DOHH2 (cell line): ENCODE measurements around the gene JDP2.

Source experiments
- H3F3A ChIP-seq: fragments of 200-600 bp; sonication (generic), shearing (Covaris generic); 2 replicates; pipeline ENCODE4 v1.6.0; 2016; ENCODE audit warnings: antibody characterized with exemption, mild to moderate bottlenecking; ENCODE audit not compliant: control insufficient read depth, insufficient read depth
- H3K27ac ChIP-seq: fragments of 200-600 bp; sonication (generic); 2 replicates; pipeline ENCODE4 v1.5.1; 2014; ENCODE audit warnings: low read depth, mild to moderate bottlenecking, low read length, moderate library complexity
- H3K27me3 ChIP-seq: fragments of 200-600 bp; sonication (generic); 2 replicates; pipeline ENCODE4 v1.6.1; 2014; ENCODE audit warnings: mild to moderate bottlenecking, low read length, mixed read lengths; ENCODE audit not compliant: control insufficient read depth
- H3K36me3 ChIP-seq: fragments of 200-600 bp; sonication (generic); 2 replicates; pipeline ENCODE4 v1.6.1; 2014; ENCODE audit warnings: mild to moderate bottlenecking, low read length, moderate library complexity, mixed read lengths; ENCODE audit not compliant: control insufficient read depth
- H3K4me1 ChIP-seq: fragments of 200-600 bp; sonication (generic); 2 replicates; pipeline ENCODE4 v1.6.1; 2014; ENCODE audit warnings: mild to moderate bottlenecking, low read length, mixed read lengths; ENCODE audit not compliant: control insufficient read depth
- H3K4me2 ChIP-seq: fragments of 200-600 bp; sonication (generic); 2 replicates; pipeline ENCODE4 v1.6.0; 2014; ENCODE audit warnings: mild to moderate bottlenecking, low read length, moderate library complexity
- H3K4me3 ChIP-seq: fragments of 200-600 bp; sonication (generic); 2 replicates; pipeline ENCODE4 v1.5.1; 2014; ENCODE audit warnings: mild to moderate bottlenecking, low read length, mixed read lengths
- H3K79me2 ChIP-seq: fragments of 200-600 bp; sonication (generic); 2 replicates; pipeline ENCODE4 v1.6.1; 2014; ENCODE audit warnings: mild to moderate bottlenecking, low read length, mixed read lengths; ENCODE audit not compliant: control insufficient read depth
- H3K9me2 ChIP-seq: fragments of 200-600 bp; sonication (generic); replicated peaks from 2 replicates; pipeline ENCODE4 v1.6.1; 2014; ENCODE audit warnings: mild to moderate bottlenecking, low read length, mixed read lengths; ENCODE audit not compliant: control insufficient read depth
- H3K9me3 ChIP-seq: fragments of 200-600 bp; sonication (generic); 2 replicates; pipeline ENCODE4 v1.6.1; 2014; ENCODE audit warnings: antibody characterized with exemption, low read length, mixed read lengths; ENCODE audit not compliant: control insufficient read depth, insufficient read depth
- H4K20me1 ChIP-seq: fragments of 200-600 bp; sonication (generic); 2 replicates; pipeline ENCODE4 v1.6.0; 2014; ENCODE audit warnings: low read depth, mild to moderate bottlenecking, antibody characterized with exemption, low read length, moderate library complexity; ENCODE audit not compliant: control insufficient read depth, insufficient read depth
- EZH2phosphoT487 ChIP-seq: fragments of 200-600 bp; sonication (generic); IDR thresholded peaks from 2 replicates; pipeline ENCODE4 v1.6.1; 2017; ENCODE audit warnings: borderline replicate concordance, mild to moderate bottlenecking, antibody characterized with exemption, low read length, moderate library complexity, mixed read lengths
- TF ChIP-seq, protein P1 (sequence below): fragments of 200-600 bp; sonication (generic); IDR thresholded peaks from one replicate; pipeline ENCODE4 v1.5.1; 2014; ENCODE audit warnings: antibody characterized with exemption, mild to moderate bottlenecking, low read depth, low read length; ENCODE audit not compliant: poor library complexity, severe bottlenecking

JDP2 gene

DNA sequence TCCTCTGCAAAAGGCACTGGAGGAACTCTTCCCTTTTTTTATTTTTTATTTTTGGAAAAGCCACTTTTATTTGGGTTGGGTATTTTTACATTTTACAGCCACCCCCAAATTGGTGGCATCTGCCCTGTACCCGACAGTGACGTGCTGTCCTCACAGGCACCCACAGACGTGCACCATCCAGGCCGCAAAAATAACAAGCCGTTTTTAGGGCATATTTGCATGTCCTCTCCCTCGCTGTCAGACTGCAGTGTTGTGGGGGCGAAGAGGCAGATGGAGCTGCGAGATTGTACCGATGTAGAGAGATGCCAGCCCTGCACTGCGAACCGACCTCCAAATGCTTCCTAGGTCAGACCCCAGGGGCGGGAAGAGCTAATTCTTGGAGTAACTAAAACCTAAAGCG is 12.2 kb downstream of the JDP2 start:
- Histone ChIP-seq H3K4me3 (peak overlapping the region; percentile 61), H3K79me2 (no peaks in the 10 kb centered on the region), H4K20me1 (no peaks in the 10 kb centered on the region), H3K4me1 (peaks cover 71% of the 10 kb centered on the region), H3K27ac (peak overlapping the region; percentile 22), H3K4me2 (peak overlapping the region; percentile 74), H3K9me3 (no peaks in the 10 kb centered on the region), H3K9me2 (no peaks in the 10 kb centered on the region), H3F3A (no peaks in the 10 kb centered on the region), H3K27me3 (0 out of 2 replicates have a peak, but pooled peaks cover 2% of the 10 kb centered on the region), H3K36me3 (no peaks in the 10 kb centered on the region; the same call in 1 of the 2 replicates)
- TF ChIP-seq EZH2phosphoT487: no peak
- TF ChIP-seq, protein P1, sequence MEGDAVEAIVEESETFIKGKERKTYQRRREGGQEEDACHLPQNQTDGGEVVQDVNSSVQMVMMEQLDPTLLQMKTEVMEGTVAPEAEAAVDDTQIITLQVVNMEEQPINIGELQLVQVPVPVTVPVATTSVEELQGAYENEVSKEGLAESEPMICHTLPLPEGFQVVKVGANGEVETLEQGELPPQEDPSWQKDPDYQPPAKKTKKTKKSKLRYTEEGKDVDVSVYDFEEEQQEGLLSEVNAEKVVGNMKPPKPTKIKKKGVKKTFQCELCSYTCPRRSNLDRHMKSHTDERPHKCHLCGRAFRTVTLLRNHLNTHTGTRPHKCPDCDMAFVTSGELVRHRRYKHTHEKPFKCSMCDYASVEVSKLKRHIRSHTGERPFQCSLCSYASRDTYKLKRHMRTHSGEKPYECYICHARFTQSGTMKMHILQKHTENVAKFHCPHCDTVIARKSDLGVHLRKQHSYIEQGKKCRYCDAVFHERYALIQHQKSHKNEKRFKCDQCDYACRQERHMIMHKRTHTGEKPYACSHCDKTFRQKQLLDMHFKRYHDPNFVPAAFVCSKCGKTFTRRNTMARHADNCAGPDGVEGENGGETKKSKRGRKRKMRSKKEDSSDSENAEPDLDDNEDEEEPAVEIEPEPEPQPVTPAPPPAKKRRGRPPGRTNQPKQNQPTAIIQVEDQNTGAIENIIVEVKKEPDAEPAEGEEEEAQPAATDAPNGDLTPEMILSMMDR: no peak

DNA sequence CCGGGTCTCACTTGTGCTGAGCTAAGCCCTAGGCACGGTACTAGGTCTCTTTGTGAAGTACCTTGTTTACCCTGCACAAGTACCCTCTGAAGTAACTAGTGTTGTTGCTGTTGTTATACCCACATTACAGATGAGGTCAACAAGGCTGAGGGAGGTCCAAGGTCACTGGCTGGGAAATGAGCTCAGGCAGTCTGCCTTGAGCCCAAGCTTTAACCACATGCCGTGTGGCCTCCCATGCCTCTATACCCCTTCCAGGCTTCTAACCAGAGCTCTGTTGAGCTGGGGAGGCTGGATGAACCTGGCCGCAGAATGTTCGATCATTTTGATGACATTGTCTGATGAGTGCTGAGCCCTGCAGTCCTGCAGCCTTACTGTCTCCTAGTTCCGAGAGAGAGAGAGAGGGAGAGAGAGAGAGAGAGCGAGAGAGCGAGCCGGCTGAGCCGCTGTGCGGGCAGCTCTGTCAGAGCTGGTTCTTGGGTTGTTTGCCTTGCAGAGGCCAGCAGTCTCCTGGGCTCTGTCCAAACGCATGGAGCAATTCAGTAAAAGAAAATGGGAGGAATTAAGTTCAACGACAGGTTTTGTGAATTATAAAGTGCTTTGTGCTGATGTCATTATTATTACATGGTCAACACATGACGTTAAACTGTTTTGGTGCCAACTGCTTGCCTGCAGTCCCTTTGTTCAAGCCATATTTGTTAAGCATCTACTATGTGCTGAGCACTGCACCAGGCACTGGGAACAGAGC is 13.1 kb downstream of the JDP2 start:
- Histone ChIP-seq H3K27me3 (no peaks in the 10 kb centered on the region), H3K9me2 (no peaks in the 10 kb centered on the region), H3K9me3 (no peaks in the 10 kb centered on the region), H3K79me2 (no peaks in the 10 kb centered on the region), H3K4me2 (peak overlapping the region; percentile 74), H3K4me1 (peaks cover 62% of the 10 kb centered on the region), H3F3A (no peaks in the 10 kb centered on the region), H3K27ac (no peak overlapping the region), H3K36me3 (no peaks in the 10 kb centered on the region; the same call in 1 of the 2 replicates), H3K4me3 (peak overlapping the region; percentile 61), H4K20me1 (no peaks in the 10 kb centered on the region)
- no peak for TF ChIP-seq EZH2phosphoT487
- TF ChIP-seq, protein P1: no peak

DNA sequence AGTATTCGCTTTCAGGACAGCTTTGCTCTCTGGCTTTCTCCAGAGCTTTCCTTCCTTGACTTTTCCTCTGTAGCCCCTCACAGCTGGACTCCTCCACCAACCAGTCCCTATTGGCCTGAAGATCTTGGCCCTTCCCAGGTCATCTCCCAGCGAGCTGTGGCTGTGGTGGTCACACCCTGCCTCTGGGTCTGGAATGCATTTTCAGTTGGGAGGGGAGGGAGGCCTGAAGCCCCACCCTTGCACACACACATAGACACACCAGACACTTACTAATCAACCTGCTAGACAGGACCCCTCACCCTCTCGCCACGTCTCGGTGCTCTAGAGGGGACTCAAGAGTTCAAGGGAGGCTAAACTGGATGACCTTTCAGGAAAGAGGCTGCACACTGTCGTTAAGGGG is 13.9 kb downstream of the JDP2 start:
- Histone ChIP-seq H3K4me2 (no peak overlapping the region), H3K4me1 (peaks cover 60% of the 10 kb centered on the region), H3K36me3 (no peaks in the 10 kb centered on the region; the same call in 1 of the 2 replicates), H3F3A (no peaks in the 10 kb centered on the region), H3K27me3 (no peaks in the 10 kb centered on the region), H3K79me2 (no peaks in the 10 kb centered on the region), H3K9me3 (no peaks in the 10 kb centered on the region), H3K4me3 (no peak overlapping the region), H4K20me1 (no peaks in the 10 kb centered on the region), H3K27ac (no peak overlapping the region), H3K9me2 (no peaks in the 10 kb centered on the region)
- TF ChIP-seq, protein P1: no peak
